D721Med (cell line): ENCODE results near the gene COL4A2.
A peak's percentile ranks its signal among the peaks of the same experiment; 100 is the strongest.

ENCODE experiments used
- DNase-seq: peaks from one replicate; pipeline ENCODE4 v3.0.0; 2011; ENCODE audit warnings: low spot score; ENCODE audit not compliant: insufficient read length
- FAIRE-seq: peaks from 2 replicates; lab custom pipeline; 2011; peaks lifted over from hg19 to GRCh38; lab: Jason Lieb, UNC
- TF ChIP-seq, protein P1 (sequence below): IDR thresholded peaks from 2 replicates; pipeline ENCODE4 v1.5.1; 2012; ENCODE audit warnings: mild to moderate bottlenecking, control low read depth; ENCODE audit not compliant: insufficient read depth; ENCODE audit errors: missing control alignments

The COL4A2 gene

DNA sequence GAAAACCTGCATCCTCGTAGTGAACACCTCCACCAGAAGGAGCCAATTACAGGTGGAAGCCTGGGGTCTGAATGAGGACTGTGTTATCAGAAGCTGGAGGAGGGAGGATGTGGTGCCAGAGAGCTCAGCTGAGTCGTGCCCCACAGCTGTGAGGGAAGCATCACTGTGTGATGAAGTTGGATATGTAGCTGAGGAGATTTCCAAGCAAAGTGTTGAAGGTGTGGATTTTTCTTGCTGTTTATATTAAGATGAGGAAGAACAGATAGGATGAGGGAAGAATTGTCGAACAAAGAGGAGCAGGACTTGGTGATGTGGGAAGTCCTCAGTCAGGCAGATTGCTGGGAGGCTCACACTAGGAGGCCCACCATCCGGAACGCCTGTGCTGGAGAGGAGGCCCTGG lies 250.0 kb downstream of the COL4A2 start:
- no peak for DNase-seq
- TF ChIP-seq, protein P1, sequence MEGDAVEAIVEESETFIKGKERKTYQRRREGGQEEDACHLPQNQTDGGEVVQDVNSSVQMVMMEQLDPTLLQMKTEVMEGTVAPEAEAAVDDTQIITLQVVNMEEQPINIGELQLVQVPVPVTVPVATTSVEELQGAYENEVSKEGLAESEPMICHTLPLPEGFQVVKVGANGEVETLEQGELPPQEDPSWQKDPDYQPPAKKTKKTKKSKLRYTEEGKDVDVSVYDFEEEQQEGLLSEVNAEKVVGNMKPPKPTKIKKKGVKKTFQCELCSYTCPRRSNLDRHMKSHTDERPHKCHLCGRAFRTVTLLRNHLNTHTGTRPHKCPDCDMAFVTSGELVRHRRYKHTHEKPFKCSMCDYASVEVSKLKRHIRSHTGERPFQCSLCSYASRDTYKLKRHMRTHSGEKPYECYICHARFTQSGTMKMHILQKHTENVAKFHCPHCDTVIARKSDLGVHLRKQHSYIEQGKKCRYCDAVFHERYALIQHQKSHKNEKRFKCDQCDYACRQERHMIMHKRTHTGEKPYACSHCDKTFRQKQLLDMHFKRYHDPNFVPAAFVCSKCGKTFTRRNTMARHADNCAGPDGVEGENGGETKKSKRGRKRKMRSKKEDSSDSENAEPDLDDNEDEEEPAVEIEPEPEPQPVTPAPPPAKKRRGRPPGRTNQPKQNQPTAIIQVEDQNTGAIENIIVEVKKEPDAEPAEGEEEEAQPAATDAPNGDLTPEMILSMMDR, result no peak

DNA sequence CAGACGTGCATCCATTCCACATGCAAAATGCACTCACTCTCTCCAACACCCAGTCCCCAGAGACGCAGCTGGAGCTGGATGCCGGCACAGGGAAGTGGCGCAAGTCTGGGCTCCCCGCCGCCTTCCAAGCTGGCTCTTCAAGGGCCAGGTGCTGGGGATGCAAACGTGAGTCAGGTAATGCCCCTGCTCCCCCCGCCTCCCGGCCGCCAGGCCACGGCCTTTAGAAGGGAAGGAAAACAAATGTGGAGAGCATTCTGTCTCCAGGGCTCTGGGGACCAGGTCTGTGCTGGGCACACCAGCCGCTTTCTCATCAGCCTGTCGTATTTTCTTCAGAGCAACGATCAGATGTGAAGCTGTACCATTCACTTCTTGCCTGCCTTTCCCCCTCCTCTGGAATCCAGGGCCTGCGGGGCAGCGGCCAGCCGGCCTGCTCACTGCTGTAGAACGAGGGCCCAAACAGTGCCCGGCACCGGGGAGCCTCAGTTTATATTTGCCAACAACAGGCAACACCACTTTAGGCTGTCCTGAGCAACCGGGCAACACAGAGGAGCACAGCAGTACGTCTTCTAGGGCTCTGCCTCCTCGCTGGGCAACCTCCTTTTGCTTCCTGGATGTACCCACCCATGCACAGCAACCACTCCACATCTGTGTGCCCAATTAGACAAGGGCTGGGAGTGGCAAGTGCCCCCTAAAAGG lies 250.7 kb downstream of the COL4A2 start:
- DNase-seq, result no peak
- TF ChIP-seq, protein P1, result no peak
- no peak for FAIRE-seq

More for the DNA sequence above, 250.0 kb downstream of the COL4A2 start:
- no peak for FAIRE-seq

DNA sequence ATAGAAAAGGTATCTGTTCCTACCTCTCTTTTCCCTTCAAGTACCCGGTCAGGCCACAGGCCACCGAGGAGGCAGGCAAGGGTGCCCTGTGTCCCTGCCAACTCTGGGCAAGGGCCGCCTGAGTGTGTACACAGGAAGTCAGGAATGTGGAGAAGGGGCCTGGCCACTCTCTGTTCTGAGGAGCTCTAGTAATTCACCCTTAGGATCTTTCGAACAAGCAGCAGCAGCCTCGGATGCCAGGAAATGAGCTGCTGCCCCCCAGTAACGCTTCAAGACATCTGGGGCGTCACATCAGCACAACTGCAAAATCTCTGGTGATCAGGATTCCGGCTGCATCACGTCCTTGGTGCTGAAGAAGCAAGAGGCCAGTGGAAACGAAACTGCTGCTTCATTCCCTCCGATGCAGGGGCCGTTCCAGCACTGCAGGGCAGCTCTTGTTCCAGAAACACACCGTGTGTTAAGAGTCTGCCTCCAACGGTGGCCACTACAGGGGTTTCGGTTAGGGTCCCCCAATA lies 252.4 kb downstream of the COL4A2 start:
- FAIRE-seq (no peak), DNase-seq (no peak)
- TF ChIP-seq, protein P1, result no peak

DNA sequence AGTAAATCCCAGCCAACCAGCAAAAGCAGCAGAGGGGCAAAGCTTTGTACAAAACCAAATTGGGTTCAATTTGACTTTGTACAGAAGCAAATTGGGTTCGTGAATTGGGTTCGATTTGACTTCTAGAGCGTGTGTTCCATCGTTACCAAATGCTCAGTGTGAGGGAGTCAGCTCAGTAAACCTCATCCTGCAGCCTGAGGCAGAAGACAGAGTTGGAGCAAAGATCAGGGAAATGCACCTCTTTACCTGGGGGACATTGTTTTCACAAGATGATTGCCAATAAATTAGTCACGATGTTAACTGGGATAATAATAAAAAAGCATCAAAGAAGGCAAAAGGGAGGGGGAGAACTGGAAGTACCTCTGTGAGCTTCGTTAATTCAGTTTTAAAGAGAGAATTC lies 252.9 kb downstream of the COL4A2 start:
- no peak for FAIRE-seq
- no peak for DNase-seq
- TF ChIP-seq, protein P1, result no peak

DNA sequence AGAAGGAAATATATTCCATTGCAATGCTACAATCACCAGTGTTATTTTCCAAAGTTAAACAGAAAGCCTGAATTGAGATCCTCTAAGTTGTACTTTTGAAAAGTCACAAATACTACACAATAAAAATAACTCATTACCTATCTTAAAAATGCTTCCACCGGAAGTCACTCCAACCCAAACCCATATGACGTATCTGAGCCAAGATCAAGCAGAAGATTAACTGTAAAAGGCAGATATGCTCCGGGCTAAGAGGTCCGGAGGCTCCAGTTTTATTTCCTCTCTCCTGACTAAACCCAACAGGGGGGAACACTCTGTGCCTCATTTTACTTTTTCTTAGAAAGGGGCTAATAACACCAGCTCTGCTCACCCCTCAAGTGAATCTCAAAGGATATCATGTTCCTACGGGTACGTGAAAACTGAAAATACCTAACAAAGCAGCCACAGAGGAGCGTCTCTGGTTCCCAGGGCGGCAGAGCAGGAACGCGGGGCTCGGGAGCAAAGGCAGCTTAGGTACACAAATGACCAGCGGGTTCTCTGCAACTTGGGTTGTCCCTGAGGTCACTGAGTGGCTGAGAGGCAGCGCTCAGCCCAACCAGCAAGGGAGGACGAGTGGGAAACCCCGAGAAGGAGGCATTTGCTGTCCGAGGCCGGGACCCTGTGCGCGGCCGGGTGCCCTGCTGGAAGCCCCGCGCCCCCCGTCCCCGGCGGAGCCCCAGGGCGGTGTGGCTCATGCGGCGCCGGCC lies 253.7 kb downstream of the COL4A2 start:
- DNase-seq, result no peak
- TF ChIP-seq, protein P1, result no peak
- no peak for FAIRE-seq

DNA sequence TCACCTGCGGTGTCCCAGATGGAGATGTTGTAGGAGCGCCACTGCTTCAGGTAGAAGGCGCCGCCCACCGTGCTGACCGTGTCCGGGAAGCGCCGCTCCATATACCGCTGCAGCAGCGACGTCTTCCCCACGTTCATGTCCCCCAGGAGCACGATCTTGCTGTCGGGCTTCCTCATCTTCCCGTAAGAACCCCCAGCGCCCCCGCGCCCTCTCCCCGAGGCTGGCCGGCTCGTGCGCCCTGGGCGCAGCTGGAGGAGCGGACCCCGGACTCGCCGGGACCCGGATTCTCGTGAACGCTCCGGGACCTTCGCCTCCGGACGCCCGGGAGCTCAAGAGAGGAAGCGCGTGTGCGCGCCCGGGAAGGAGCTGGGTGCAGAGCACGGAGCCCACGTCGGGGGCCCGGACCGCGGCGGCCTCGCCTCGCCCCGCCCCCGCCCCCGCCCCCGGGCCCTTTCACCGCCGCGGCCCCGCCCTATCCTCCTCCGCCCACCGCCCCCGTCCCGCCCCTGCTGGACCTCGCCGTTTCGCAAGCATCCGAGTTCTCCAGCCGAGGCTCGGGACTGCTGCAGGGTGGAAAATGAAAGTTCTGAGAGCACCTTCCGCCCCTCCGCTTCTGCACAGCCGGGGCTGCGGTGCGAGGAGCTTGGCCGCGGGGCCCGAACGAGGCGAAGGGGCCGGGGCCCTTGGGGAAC lies 254.4 kb downstream of the COL4A2 start, which contains the start of gene RAB20:
Gene RAB20 (minus strand): TSS at position 379 of the 692 bp plus-strand sequence. CDS start 203 bp downstream, at position 176.
- FAIRE-seq (no peak), DNase-seq (peak; percentile 56)

More for the DNA sequence above, 254.4 kb downstream of the COL4A2 start, which contains the start of gene RAB20:
- TF ChIP-seq, protein P1, result no peak
